ENCODE data around the gene FAAH. TPM values are rescaled to one million over a fixed set of nuclear protein-coding genes. Genes with fewer than 3 reads are reported as not detected.
"Not testable (repeated sequence)": the region's sequence is repeated elsewhere in the genome, so short reads cannot be mapped to it uniquely, and the experiment has no call there.

Gene FAAH
- 10.9 TPM for total RNA-seq
- polyA plus RNA-seq, result 33.7 TPM
- long read RNA-seq, donor 1, result 0 reads
- long read RNA-seq, donor 2, partial matches to known transcripts, result 0 of 3 reads
- long read RNA-seq, donor 2, other reads (novel, unspliced or antisense), result 0 of 3 reads
- long read RNA-seq, donor 3, partial matches to known transcripts, result 0 of 2 reads
- long read RNA-seq, donor 3, other reads (novel, unspliced or antisense), result 0 of 2 reads
- long read RNA-seq, donor 4, partial matches to known transcripts, result 0 of 1 reads
- long read RNA-seq, donor 4, other reads (novel, unspliced or antisense), result 0 of 1 reads
- long read RNA-seq, donor 5, partial matches to known transcripts, result 5 of 5 reads
- long read RNA-seq, donor 5, other reads (novel, unspliced or antisense), result 0 of 5 reads
- long read RNA-seq, donor 6, partial matches to known transcripts, result 0 of 2 reads
- long read RNA-seq, donor 6, other reads (novel, unspliced or antisense), result 0 of 2 reads
- long read RNA-seq, donor 7, partial matches to known transcripts, result 0 of 2 reads
- long read RNA-seq, donor 7, other reads (novel, unspliced or antisense), result 0 of 2 reads
- long read RNA-seq, donor 8, partial matches to known transcripts, result 0 of 2 reads
- long read RNA-seq, donor 8, other reads (novel, unspliced or antisense), result 0 of 2 reads
- long read RNA-seq, donor 9, partial matches to known transcripts, result 0 of 1 reads
- long read RNA-seq, donor 9, other reads (novel, unspliced or antisense), result 0 of 1 reads
- long read RNA-seq, donor 10, result 0 reads

DNA sequence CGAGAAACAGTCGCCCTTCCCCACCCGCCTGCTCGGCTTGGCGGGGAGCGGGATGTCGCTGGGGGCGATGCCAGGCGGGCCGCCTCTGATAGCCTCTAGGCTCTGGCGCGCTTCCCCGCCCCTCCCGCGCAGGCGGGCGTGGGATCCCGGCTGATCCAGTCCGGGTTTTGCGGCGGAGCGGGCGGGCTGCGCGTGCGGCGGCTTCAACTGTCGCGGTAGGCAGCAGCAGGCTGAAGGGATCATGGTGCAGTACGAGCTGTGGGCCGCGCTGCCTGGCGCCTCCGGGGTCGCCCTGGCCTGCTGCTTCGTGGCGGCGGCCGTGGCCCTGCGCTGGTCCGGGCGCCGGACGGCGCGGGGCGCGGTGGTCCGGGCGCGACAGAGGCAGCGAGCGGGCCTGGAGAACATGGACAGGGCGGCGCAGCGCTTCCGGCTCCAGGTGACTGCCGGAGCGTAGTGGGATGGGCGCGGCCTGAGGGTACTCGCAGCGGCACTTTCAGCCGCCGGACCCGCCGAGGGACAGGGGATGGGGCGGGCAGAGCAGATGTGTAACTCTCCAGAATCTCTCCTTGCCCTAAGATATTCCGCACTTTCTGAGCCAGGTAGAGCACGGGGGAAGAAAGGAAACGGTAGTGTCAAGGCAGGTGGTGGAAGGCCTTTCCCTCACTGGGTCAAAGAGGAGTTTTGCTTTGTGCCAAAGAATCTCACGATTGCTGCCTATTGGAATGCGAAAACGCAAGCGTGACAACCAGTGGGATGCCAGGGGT, at the start of gene FAAH:
FAAH (plus strand) TSS at position 210 of the 764 bp plus-strand sequence; CDS start at position 242, 32 bp downstream.
- peaks cover 0 to 12% of the 10 kb centered on the region in 2 donors for H3K4me1 ChIP-seq (ENCODE audit: control insufficient read depth in 2 of 2, insufficient read depth in 2 of 2, low read length in 2 of 2)
- WGBS, result 6% methylated on average over 75 of the region's 75 CpGs
- DNase-seq (ENCODE audit: low read depth in 6 of 9, low spot score in 9 of 9), result peak in 8 of 9 donors; percentile 37 to 80 (median 56)
- H3K27ac ChIP-seq (ENCODE audit: low read depth in 1 of 2, low read length in 1 of 2), result no peak within 1 kb of the TSS
- H3K9me3 ChIP-seq (ENCODE audit: control insufficient read depth in 2 of 2, insufficient read depth in 1 of 2, low read length in 1 of 2), result peaks cover 4 to 18% of the 10 kb centered on the region in 2 donors
- no peaks in the 10 kb centered on the region for H3K36me3 ChIP-seq (ENCODE audit: control insufficient read depth in 2 of 2, insufficient read depth in 2 of 2, low read length in 1 of 2)
- H3K4me3 ChIP-seq (ENCODE audit: low read length in 2 of 2), result peak within 1 kb of the TSS; percentile 45 to 72
- peaks cover 0 to 27% of the 10 kb centered on the region in 2 donors for H3K27me3 ChIP-seq (ENCODE audit: control insufficient read depth in 2 of 2, insufficient read depth in 1 of 2, low read length in 1 of 2)

- Histone ChIP-seq H3K4me3 (ENCODE audit: low read length in 2 of 2) (no peak overlapping the region), H3K27ac (ENCODE audit: low read depth in 1 of 2, low read length in 1 of 2) (no peak overlapping the region), H3K4me1 (ENCODE audit: control insufficient read depth in 2 of 2, insufficient read depth in 2 of 2, low read length in 2 of 2) (peaks cover 3% of the 10 kb centered on the region in 2 donors), H3K9me3 (ENCODE audit: control insufficient read depth in 2 of 2, insufficient read depth in 1 of 2, low read length in 1 of 2) (no peaks in the 10 kb centered on the region), H3K27me3 (ENCODE audit: control insufficient read depth in 2 of 2, insufficient read depth in 1 of 2, low read length in 1 of 2) (no peaks in the 10 kb centered on the region), H3K36me3 (ENCODE audit: control insufficient read depth in 2 of 2, insufficient read depth in 2 of 2, low read length in 1 of 2) (peaks cover 23 to 34% of the 10 kb centered on the region in 2 donors)
- DNase-seq (ENCODE audit: low read depth in 6 of 9, low spot score in 9 of 9), result no peak
- WGBS, result 96% methylated on average over 3 of the region's 3 CpGs
These were observed 49.6 kb upstream of the FAAH start for GRCh38 chr1:46344481-46344880.

- Histone ChIP-seq H3K27ac (ENCODE audit: low read depth in 1 of 2, low read length in 1 of 2) (no peak overlapping the region), H3K27me3 (ENCODE audit: control insufficient read depth in 2 of 2, insufficient read depth in 1 of 2, low read length in 1 of 2) (no peaks in the 10 kb centered on the region), H3K36me3 (ENCODE audit: control insufficient read depth in 2 of 2, insufficient read depth in 2 of 2, low read length in 1 of 2) (peaks cover 28 to 40% of the 10 kb centered on the region in 2 donors), H3K4me1 (ENCODE audit: control insufficient read depth in 2 of 2, insufficient read depth in 2 of 2, low read length in 2 of 2) (no peaks in the 10 kb centered on the region), H3K9me3 (ENCODE audit: control insufficient read depth in 2 of 2, insufficient read depth in 1 of 2, low read length in 1 of 2) (no peaks in the 10 kb centered on the region), H3K4me3 (ENCODE audit: low read length in 2 of 2) (no peak overlapping the region)
- no peak for DNase-seq (ENCODE audit: low read depth in 6 of 9, low spot score in 9 of 9)
These were observed 48.8 kb upstream of the FAAH start for GRCh38 chr1:46345281-46345680.

DNA sequence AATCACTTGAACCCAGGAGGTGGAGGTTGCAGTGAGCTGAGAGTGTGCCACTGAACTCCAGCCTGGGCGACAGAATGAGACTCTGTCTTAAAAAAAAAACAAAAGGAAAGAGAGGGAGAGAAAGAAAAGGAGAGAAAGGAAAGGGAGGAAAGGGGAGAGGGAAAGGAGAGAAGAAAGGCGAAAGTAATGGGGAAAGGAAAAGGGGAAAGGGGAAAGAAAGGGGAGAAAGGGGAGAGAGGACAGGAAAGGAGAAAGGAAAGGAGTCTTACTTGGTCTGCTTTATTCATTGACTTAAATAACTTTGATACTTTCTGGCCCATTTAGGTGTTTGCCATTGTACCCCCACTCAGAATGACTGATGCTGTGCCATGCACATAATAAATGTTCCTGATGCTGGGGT, 41.8 kb upstream of the FAAH start:
- no peak for DNase-seq (ENCODE audit: low read depth in 6 of 9, low spot score in 9 of 9)
- Histone ChIP-seq H3K4me3 (ENCODE audit: low read length in 2 of 2) (no peak overlapping the region), H3K36me3 (ENCODE audit: control insufficient read depth in 2 of 2, insufficient read depth in 2 of 2, low read length in 1 of 2) (peaks cover 25 to 54% of the 10 kb centered on the region in 2 donors), H3K27me3 (ENCODE audit: control insufficient read depth in 2 of 2, insufficient read depth in 1 of 2, low read length in 1 of 2) (no peaks in the 10 kb centered on the region), H3K9me3 (ENCODE audit: control insufficient read depth in 2 of 2, insufficient read depth in 1 of 2, low read length in 1 of 2) (no peaks in the 10 kb centered on the region), H3K4me1 (ENCODE audit: control insufficient read depth in 2 of 2, insufficient read depth in 2 of 2, low read length in 2 of 2) (no peaks in the 10 kb centered on the region), H3K27ac (ENCODE audit: low read depth in 1 of 2, low read length in 1 of 2) (no peak overlapping the region)
- 94% methylated on average over 2 of the region's 2 CpGs for WGBS

- not testable (repeated sequence) for H3K9me3 ChIP-seq (ENCODE audit: control insufficient read depth in 2 of 2, insufficient read depth in 1 of 2, low read length in 1 of 2); H3K4me1 ChIP-seq (ENCODE audit: control insufficient read depth in 2 of 2, insufficient read depth in 2 of 2, low read length in 2 of 2); H3K4me3 ChIP-seq (ENCODE audit: low read length in 2 of 2); DNase-seq (ENCODE audit: low read depth in 6 of 9, low spot score in 9 of 9); H3K27ac ChIP-seq (ENCODE audit: low read depth in 1 of 2, low read length in 1 of 2); H3K27me3 ChIP-seq (ENCODE audit: control insufficient read depth in 2 of 2, insufficient read depth in 1 of 2, low read length in 1 of 2)
- H3K36me3 ChIP-seq (ENCODE audit: control insufficient read depth in 2 of 2, insufficient read depth in 2 of 2, low read length in 1 of 2), result peaks cover 28 to 41% of the 10 kb centered on the region in 2 donors
- WGBS, result 84% methylated on average over 5 of the region's 5 CpGs
These were observed 38.2 kb upstream of the FAAH start for GRCh38 chr1:46355920-46356319.

DNA sequence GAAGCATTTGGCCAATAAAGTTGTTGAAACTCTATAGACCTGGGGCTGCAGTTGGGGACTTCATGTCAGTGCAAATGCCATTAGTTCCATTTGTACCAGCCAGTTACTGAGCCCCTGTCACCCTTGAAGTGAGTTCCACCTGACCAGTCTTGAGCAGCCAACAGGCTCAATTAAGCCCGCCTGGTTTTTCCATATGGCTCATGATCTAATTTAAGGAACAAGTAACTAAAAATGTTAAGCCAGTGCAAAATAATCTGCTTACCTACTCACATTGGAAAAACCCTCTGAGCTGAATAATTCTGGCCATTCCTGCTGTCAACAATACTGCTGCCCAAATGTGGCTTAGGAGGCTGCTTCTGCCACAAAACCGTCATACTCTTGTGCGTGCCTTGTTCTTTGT, 32.0 kb upstream of the FAAH start:
- no peaks in the 10 kb centered on the region for H3K9me3 ChIP-seq (ENCODE audit: control insufficient read depth in 2 of 2, insufficient read depth in 1 of 2, low read length in 1 of 2)
- peaks cover 36 to 55% of the 10 kb centered on the region in 2 donors for H3K36me3 ChIP-seq (ENCODE audit: control insufficient read depth in 2 of 2, insufficient read depth in 2 of 2, low read length in 1 of 2)
- no peaks in the 10 kb centered on the region for H3K27me3 ChIP-seq (ENCODE audit: control insufficient read depth in 2 of 2, insufficient read depth in 1 of 2, low read length in 1 of 2)
- no peaks in the 10 kb centered on the region for H3K4me1 ChIP-seq (ENCODE audit: control insufficient read depth in 2 of 2, insufficient read depth in 2 of 2, low read length in 2 of 2)
- DNase-seq (ENCODE audit: low read depth in 6 of 9, low spot score in 9 of 9), result no peak
- no peak overlapping the region for H3K4me3 ChIP-seq (ENCODE audit: low read length in 2 of 2)
- no peak overlapping the region for H3K27ac ChIP-seq (ENCODE audit: low read depth in 1 of 2, low read length in 1 of 2)
- 94% methylated on average over 3 of the region's 3 CpGs for WGBS

DNA sequence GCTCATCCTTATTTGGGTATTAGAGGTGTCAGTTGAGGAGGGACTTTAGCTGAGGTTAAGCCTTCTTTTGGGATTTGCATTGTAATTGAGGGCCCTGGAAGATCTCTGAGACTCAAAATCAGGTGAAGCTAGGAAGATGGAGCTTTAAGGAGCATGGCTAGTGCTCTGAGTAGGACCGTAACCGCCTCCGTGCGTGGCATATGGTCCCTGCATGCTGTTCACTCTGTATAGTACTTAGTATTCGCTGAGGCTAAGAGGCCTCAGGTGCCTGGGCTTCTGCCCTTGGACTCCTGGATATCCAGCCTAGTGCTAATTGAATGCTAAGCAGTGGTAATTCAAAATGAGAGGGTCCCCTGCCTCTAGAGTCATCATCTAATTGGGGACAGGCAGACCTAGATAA, 31.0 kb upstream of the FAAH start:
- H3K27ac ChIP-seq (ENCODE audit: low read depth in 1 of 2, low read length in 1 of 2), result no peak overlapping the region
- no peaks in the 10 kb centered on the region for H3K4me1 ChIP-seq (ENCODE audit: control insufficient read depth in 2 of 2, insufficient read depth in 2 of 2, low read length in 2 of 2)
- no peak for DNase-seq (ENCODE audit: low read depth in 6 of 9, low spot score in 9 of 9)
- H3K27me3 ChIP-seq (ENCODE audit: control insufficient read depth in 2 of 2, insufficient read depth in 1 of 2, low read length in 1 of 2), result no peaks in the 10 kb centered on the region
- 97% methylated on average over 5 of the region's 5 CpGs for WGBS
- H3K9me3 ChIP-seq (ENCODE audit: control insufficient read depth in 2 of 2, insufficient read depth in 1 of 2, low read length in 1 of 2), result no peaks in the 10 kb centered on the region
- peaks cover 40 to 54% of the 10 kb centered on the region in 2 donors for H3K36me3 ChIP-seq (ENCODE audit: control insufficient read depth in 2 of 2, insufficient read depth in 2 of 2, low read length in 1 of 2)
- H3K4me3 ChIP-seq (ENCODE audit: low read length in 2 of 2), result no peak overlapping the region

- Histone ChIP-seq H3K9me3 (ENCODE audit: control insufficient read depth in 2 of 2, insufficient read depth in 1 of 2, low read length in 1 of 2) (no peaks in the 10 kb centered on the region), H3K27ac (ENCODE audit: low read depth in 1 of 2, low read length in 1 of 2) (no peak overlapping the region), H3K4me1 (ENCODE audit: control insufficient read depth in 2 of 2, insufficient read depth in 2 of 2, low read length in 2 of 2) (no peaks in the 10 kb centered on the region), H3K27me3 (ENCODE audit: control insufficient read depth in 2 of 2, insufficient read depth in 1 of 2, low read length in 1 of 2) (no peaks in the 10 kb centered on the region), H3K36me3 (ENCODE audit: control insufficient read depth in 2 of 2, insufficient read depth in 2 of 2, low read length in 1 of 2) (peaks cover 41 to 53% of the 10 kb centered on the region in 2 donors), H3K4me3 (ENCODE audit: low read length in 2 of 2) (no peak overlapping the region)
- DNase-seq (ENCODE audit: low read depth in 6 of 9, low spot score in 9 of 9), result no peak
- 87% methylated on average over 5 of the region's 5 CpGs for WGBS
These were observed 29.5 kb upstream of the FAAH start for GRCh38 chr1:46364612-46365011.

Data from thymus (tissue), 14 donors.